Smooth muscle cell (in vitro differentiated cells): ENCODE results near the gene COQ9. TPM values are rescaled to one million over a fixed set of nuclear protein-coding genes. Genes with fewer than 3 reads are reported as not detected.
A peak's percentile ranks its signal among the peaks of the same experiment; 100 is the strongest.

Experiments used
- DNase-seq: peaks from one replicate; lab custom pipeline; 2025; ENCODE audit not compliant: unreplicated experiment; lab: John Stamatoyannopoulos, UW
- H2AFZ ChIP-seq: fragments of 200-600 bp; sonication (generic); 2 replicates; pipeline ENCODE4 v1.6.0; 2016; ENCODE audit warnings: antibody characterized with exemption, low read depth, mild to moderate bottlenecking
- H3F3A ChIP-seq: fragments of 200-600 bp; sonication (generic); 2 replicates; pipeline ENCODE4 v1.6.0; 2017; ENCODE audit warnings: antibody characterized with exemption, low read depth
- H3K27ac ChIP-seq: fragments of 200-600 bp; sonication (generic); 2 replicates; pipeline ENCODE4 v1.5.1; 2016; ENCODE audit warnings: low read depth, mild to moderate bottlenecking
- H3K27me3 ChIP-seq: fragments of 200-600 bp; sonication (generic); 2 replicates; pipeline ENCODE4 v1.6.1; 2016; ENCODE audit warnings: low read depth, mild to moderate bottlenecking
- H3K36me3 ChIP-seq: fragments of 200-600 bp; sonication (generic); 2 replicates; pipeline ENCODE4 v1.5.1; 2016; ENCODE audit warnings: low read depth
- H3K4me1 ChIP-seq: fragments of 200-600 bp; sonication (generic); 2 replicates; pipeline ENCODE4 v1.5.1; 2016; ENCODE audit warnings: low read depth
- H3K4me2 ChIP-seq: fragments of 200-600 bp; sonication (generic); 2 replicates; pipeline ENCODE4 v1.6.0; 2016; ENCODE audit warnings: mild to moderate bottlenecking
- H3K4me3 ChIP-seq: fragments of 200-600 bp; sonication (generic); 2 replicates; pipeline ENCODE4 v1.5.1; 2016; ENCODE audit warnings: mild to moderate bottlenecking
- H3K79me2 ChIP-seq: fragments of 200-600 bp; sonication (generic); 2 replicates; pipeline ENCODE4 v1.6.0; 2016; ENCODE audit warnings: low read depth, mild to moderate bottlenecking
- H3K9ac ChIP-seq: fragments of 200-600 bp; sonication (generic); 2 replicates; pipeline ENCODE4 v1.6.0; 2016; ENCODE audit warnings: low read depth
- H3K9me3 ChIP-seq: fragments of 200-600 bp; sonication (generic); replicated peaks from 2 replicates; pipeline ENCODE4 v1.5.1; 2016; ENCODE audit warnings: low read depth
- H4K20me1 ChIP-seq: fragments of 200-600 bp; sonication (generic); 2 replicates; pipeline ENCODE4 v1.6.0; 2016; ENCODE audit warnings: low read depth
- CTCF ChIP-seq: fragments of 200-600 bp; sonication (generic); IDR thresholded peaks from 2 replicates; pipeline ENCODE4 v1.5.1; 2017; ENCODE audit warnings: borderline replicate concordance, mild to moderate bottlenecking, antibody characterized with exemption; ENCODE audit not compliant: insufficient read depth, poor library complexity, severe bottlenecking
- WGBS: methylation state at CpG from one replicate; pipeline ENCODE4 v1.1.7; 2016; ENCODE audit warnings: low lambda C conversion rate; 5-methylcytosine and 5-hydroxymethylcytosine counted together
- polyA plus RNA-seq: library from polyadenylated mRNA; unstranded; fragments of >200 nt; fragmentation: Nextera tagmentation; extraction: Ambion mirVana; gene quantifications from 2 replicates; pipeline ENCODE4 v1.2.1, GENCODE V29; 2016
- total RNA-seq: library from RNA; depleted of rRNA; stranded (reverse); fragments of >200 nt; gene quantifications from 2 replicates; pipeline ENCODE4 v1.2.3, GENCODE V29; 2014

Gene COQ9
- total and polyA plus RNA-seq, 2 experiments from 2014 or later: 34.7 to 62.1 TPM

- H3K4me1 ChIP-seq: peaks cover 30% of the 10 kb centered on the region
- H3K9ac ChIP-seq: no peak overlapping the region
- H4K20me1 ChIP-seq: peaks cover 67% of the 10 kb centered on the region
- peaks cover 10% of the 10 kb centered on the region for H3F3A ChIP-seq
- DNase-seq: no peak
- H3K27ac ChIP-seq: no peak overlapping the region
- no peaks in the 10 kb centered on the region for H3K9me3 ChIP-seq
- TF ChIP-seq CTCF: no peak
- H3K27me3 ChIP-seq: no peaks in the 10 kb centered on the region
- WGBS: 94% methylated on average over 4 of the region's 4 CpGs
- H3K79me2 ChIP-seq: peaks cover 87% of the 10 kb centered on the region
- H3K4me3 ChIP-seq: no peak overlapping the region
- H3K36me3 ChIP-seq: no peaks in the 10 kb centered on the region
- no peak overlapping the region for H3K4me2 ChIP-seq
- no peak overlapping the region for H2AFZ ChIP-seq
These were observed 34.1 kb downstream of the COQ9 start for GRCh38 chr16:57481421-57481820.

- no peaks in the 10 kb centered on the region for H3K27me3 ChIP-seq
- H4K20me1 ChIP-seq: peaks cover 51% of the 10 kb centered on the region
- WGBS: 79% methylated on average over 14 of the region's 14 CpGs
- H3K79me2 ChIP-seq: peaks cover 78% of the 10 kb centered on the region
- no peaks in the 10 kb centered on the region for H3K36me3 ChIP-seq
- DNase-seq: no peak
- TF ChIP-seq CTCF: no peak
- no peak overlapping the region for H3K4me2 ChIP-seq
- no peak overlapping the region for H3K27ac ChIP-seq
- H2AFZ ChIP-seq: no peak overlapping the region
- peaks cover 22% of the 10 kb centered on the region for H3K4me1 ChIP-seq
- no peaks in the 10 kb centered on the region for H3K9me3 ChIP-seq
- peaks cover 8% of the 10 kb centered on the region for H3F3A ChIP-seq
- H3K9ac ChIP-seq: no peak overlapping the region
- H3K4me3 ChIP-seq: no peak overlapping the region
These were observed 35.7 kb downstream of the COQ9 start for GRCh38 chr16:57482845-57483545.

- Histone ChIP-seq H2AFZ (no peak overlapping the region), H3K4me2 (peak overlapping the region; percentile 98), H3K4me1 (peaks cover 14% of the 10 kb centered on the region), H3K27me3 (no peaks in the 10 kb centered on the region), H3F3A (peaks cover 8% of the 10 kb centered on the region), H3K4me3 (peak overlapping the region; percentile 87), H3K9ac (no peak overlapping the region), H3K79me2 (peaks cover 69% of the 10 kb centered on the region), H3K9me3 (no peaks in the 10 kb centered on the region), H3K27ac (no peak overlapping the region), H3K36me3 (no peaks in the 10 kb centered on the region), H4K20me1 (peaks cover 42% of the 10 kb centered on the region)
- no peak for DNase-seq
- no peak for TF ChIP-seq CTCF
- WGBS: 54% methylated on average over 19 of the region's 19 CpGs
These were observed 36.6 kb downstream of the COQ9 start for GRCh38 chr16:57483725-57484514.
